Sigmoid colon (tissue), 4 donors: ENCODE data around the gene SEC61B.

Experiments
- CTCF ChIP-seq, 4 experiments: fragments of 450-650 bp in 3 of 4; fragments of 200-600 bp in 1 of 4; IDR thresholded peaks; one replicate each; pipeline ENCODE4 v1.5.1; 2016 to 2019; ENCODE audit warnings: antibody characterized with exemption in 4 of 4, mild to moderate bottlenecking in 3 of 4, moderate library complexity in 2 of 4
- POLR2AphosphoS5 ChIP-seq, 4 donors: sonication (generic); formaldehyde crosslinking; IDR thresholded peaks; one replicate each; pipeline ENCODE4 v1.6.1; 2017; ENCODE audit warnings: antibody characterized with exemption in 4 of 4

GRCh38 chr9:99197987-99198386, 24.1 kb upstream of the SEC61B start:
- TF ChIP-seq CTCF (IDR thresholded peaks at IDR 0.05) (no peak), POLR2AphosphoS5 (IDR thresholded peaks at IDR 0.05) (no peak)
